HG03575 (cell line): ENCODE results near the gene MCC.

Source experiments
- ATAC-seq: cut with Tn5 transposase; IDR thresholded peaks from one replicate; pipeline ENCODE4 v1.9.1; 2021; ENCODE audit not compliant: unreplicated experiment, insufficient number of reproducible peaks, low FRiP score; ENCODE audit errors: extremely low read depth

MCC gene

GRCh38 chr5:113047234-113047633 is 441.0 kb downstream of the MCC start:
- ATAC-seq, result no peak

GRCh38 chr5:113044776-113045465 is 443.3 kb downstream of the MCC start:
- no peak for ATAC-seq

GRCh38 chr5:113043491-113043931 is 444.7 kb downstream of the MCC start:
- ATAC-seq, result no peak

- ATAC-seq, result no peak
Measured at GRCh38 chr5:113042491-113043243, 445.6 kb downstream of the MCC start.

GRCh38 chr5:113040672-113041260 is 447.5 kb downstream of the MCC start:
- ATAC-seq, result no peak

GRCh38 chr5:113039934-113040285 is 448.3 kb downstream of the MCC start:
- no peak for ATAC-seq

- ATAC-seq, result no peak
Measured at GRCh38 chr5:113039229-113039933, 448.9 kb downstream of the MCC start.

- no peak for ATAC-seq
Measured at GRCh38 chr5:113038714-113039113, 449.5 kb downstream of the MCC start.

- no peak for ATAC-seq
Measured at GRCh38 chr5:113038136-113038535, 450.1 kb downstream of the MCC start.

GRCh38 chr5:113036826-113037225 is 451.4 kb downstream of the MCC start:
- no peak for ATAC-seq

GRCh38 chr5:113036321-113036720 is 451.9 kb downstream of the MCC start:
- ATAC-seq, result no peak

- ATAC-seq, result no peak
Measured at GRCh38 chr5:113035096-113035495, 453.2 kb downstream of the MCC start.

- no peak for ATAC-seq
Measured at GRCh38 chr5:113034182-113034773, 454.0 kb downstream of the MCC start.

GRCh38 chr5:113031557-113031956 is 456.7 kb downstream of the MCC start:
- ATAC-seq, result no peak

GRCh38 chr5:113031104-113031503 is 457.1 kb downstream of the MCC start:
- no peak for ATAC-seq

- no peak for ATAC-seq
Measured at GRCh38 chr5:113029614-113030013, 458.6 kb downstream of the MCC start.

GRCh38 chr5:113027431-113027830 is 460.8 kb downstream of the MCC start:
- ATAC-seq, result no peak

- no peak for ATAC-seq
Measured at GRCh38 chr5:113027015-113027414, 461.2 kb downstream of the MCC start.

GRCh38 chr5:113026211-113026610 is 462.0 kb downstream of the MCC start:
- no peak for ATAC-seq
